AG10803 (cell line): Measurements from ENCODE around the gene PIGT.

ENCODE experiments used
- DNase-seq: peaks from one replicate; pipeline ENCODE4 v3.0.0; 2010; ENCODE audit warnings: low read depth
- H3K4me3 ChIP-seq: 2 replicates; pipeline ENCODE4 v1.5.1; 2011; ENCODE audit warnings: mild to moderate bottlenecking, low read length, control low read depth
- CTCF ChIP-seq: conservative IDR thresholded peaks from 2 replicates; pipeline ENCODE4 v1.5.1; 2011; ENCODE audit warnings: mild to moderate bottlenecking, low read length, control low read depth, inconsistent platforms

Gene PIGT

DNA sequence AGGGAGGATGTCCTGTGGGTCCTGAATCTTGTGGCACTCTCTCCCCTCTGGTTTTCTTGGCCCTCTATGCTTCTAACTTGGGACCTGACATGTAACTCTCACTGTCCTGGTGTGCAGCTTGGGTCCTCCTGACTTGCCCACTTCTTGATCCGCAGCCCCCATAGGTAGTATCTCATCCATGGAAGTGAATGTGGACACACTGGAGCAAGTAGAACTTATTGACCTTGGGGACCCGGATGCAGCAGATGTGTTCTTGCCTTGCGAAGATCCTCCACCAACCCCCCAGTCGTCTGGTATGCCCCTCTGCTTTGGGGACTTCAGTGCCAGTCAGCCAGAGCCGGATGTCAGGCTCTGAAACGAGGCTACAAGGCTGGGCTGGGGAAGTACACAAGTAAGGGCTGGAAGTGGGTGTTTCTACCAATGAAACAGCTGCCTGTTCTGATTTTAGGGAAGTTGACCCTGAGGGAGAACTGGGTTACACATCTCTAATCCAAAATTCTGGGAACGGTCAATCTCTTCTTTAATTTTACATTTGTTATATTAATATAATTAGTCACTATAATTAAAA lies 7.2 kb upstream of the PIGT start:
- no peak overlapping the region for H3K4me3 ChIP-seq
- TF ChIP-seq CTCF, result no peak
- no peak for DNase-seq

- no peak for DNase-seq
- no peak overlapping the region for H3K4me3 ChIP-seq
- no peak for TF ChIP-seq CTCF
Observed at GRCh38 chr20:45409521-45410272, 6.2 kb upstream of the PIGT start.

- no peak for TF ChIP-seq CTCF
- no peak overlapping the region for H3K4me3 ChIP-seq
- no peak for DNase-seq
Observed at GRCh38 chr20:45410887-45411286, 5.1 kb upstream of the PIGT start.

DNA sequence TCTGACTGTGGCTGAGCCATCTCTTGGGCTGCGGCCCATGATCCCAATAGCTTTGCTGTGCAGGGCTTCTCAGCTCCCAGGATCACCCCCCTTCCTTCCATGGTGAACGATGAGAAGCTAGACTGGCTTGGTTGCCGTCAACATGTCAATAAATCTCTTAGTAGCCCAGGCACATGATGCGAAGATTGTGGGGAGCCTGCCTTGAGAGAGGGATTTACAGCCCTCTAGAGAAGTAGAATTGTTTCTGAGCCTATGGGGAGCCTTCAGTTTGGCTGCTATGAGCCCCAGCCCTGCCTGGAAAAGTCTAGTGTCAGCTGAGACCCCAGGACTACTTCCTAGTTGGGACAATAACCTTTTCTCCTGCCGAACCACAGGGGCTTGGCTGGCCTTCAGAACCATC lies 3.3 kb upstream of the PIGT start:
- DNase-seq, result no peak
- H3K4me3 ChIP-seq, result no peak overlapping the region
- TF ChIP-seq CTCF, result no peak

DNA sequence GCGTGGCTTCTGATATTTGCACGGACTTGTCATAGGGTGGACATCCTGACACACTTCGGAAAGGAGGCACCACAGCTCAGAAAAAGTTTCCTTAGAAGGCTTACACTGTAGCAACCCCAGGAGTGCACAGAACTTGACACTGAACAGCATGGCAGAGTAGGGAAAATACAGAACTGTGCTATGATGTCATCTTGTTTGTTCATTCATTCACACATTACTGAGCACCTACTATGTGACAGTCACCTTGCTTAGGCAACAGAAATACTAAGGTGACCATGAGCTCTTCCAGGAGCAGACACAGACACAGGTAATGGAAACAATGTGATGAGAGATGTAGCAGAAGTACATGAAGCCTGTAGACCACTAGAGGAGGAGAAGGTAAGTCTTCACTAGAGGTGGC lies 2.5 kb upstream of the PIGT start:
- no peak for DNase-seq
- TF ChIP-seq CTCF, result no peak
- no peak overlapping the region for H3K4me3 ChIP-seq

DNA sequence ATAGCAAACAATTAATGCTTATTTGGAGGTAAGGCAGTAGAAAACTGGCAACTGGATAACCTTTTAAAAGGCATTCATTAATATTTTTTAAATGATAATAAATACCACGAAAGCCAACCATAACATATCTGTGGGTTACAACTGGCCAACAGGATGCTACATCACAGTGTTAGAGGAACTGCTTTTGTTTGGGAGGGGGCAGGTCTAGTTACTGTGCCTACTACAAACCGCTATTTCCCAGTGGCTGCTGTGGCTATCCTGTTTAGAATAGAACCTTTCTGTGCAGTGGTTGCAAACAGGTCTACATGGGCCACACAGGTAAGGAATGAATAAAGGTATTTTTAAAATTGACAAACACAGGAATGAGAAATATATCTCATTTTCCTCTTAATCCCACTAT lies 976 bp downstream of the PIGT start:
- DNase-seq, result no peak
- TF ChIP-seq CTCF, result no peak
- H3K4me3 ChIP-seq, result peak overlapping the region; percentile 94
